SK-N-SH (cell line): ENCODE data around the gene LGALS9C.
"Not testable (repeated sequence)": the region's sequence is repeated elsewhere in the genome, so short reads cannot be mapped to it uniquely, and the experiment has no call there.

Experiments used
- CHD2 ChIP-seq: fragments of 150-350 bp; IDR thresholded peaks from 2 replicates; pipeline ENCODE4 v1.6.1; 2018; ENCODE audit warnings: low read length; ENCODE audit not compliant: partially characterized antibody
- POLR2AphosphoS5 ChIP-seq: IDR thresholded peaks from 2 replicates; pipeline ENCODE4 v1.6.1; 2012; ENCODE audit warnings: low read depth, low read length
- USF2 ChIP-seq: fragments of 150-350 bp; IDR thresholded peaks from 2 replicates; pipeline ENCODE4 v1.6.1; 2017; ENCODE audit warnings: antibody characterized with exemption, low read length, low read depth, borderline replicate concordance

- not testable (repeated sequence) for TF ChIP-seq CHD2, USF2, POLR2AphosphoS5
Measured at GRCh38 chr17:18466250-18466983, 10.2 kb upstream of the LGALS9C start.
